ENCODE data around the gene PARP15.

DNA sequence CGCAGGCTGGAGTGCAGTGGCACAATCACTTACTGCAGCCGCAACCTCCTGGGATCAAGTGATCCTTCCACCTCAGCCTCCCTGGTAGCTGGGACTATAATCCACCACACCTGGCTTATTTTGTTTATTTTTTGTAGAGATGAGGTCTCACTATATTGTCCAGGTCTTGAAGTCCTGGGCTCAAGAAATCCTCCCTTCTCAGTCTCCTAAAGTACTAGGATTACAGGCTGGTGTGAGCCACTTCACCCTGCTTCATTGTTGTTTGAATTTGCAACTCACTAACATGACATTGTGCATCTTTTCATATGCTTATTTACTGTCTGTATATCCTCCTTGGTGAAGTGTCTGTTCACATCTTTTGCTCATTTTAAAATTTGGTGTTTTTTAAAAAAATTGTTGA is 10.1 kb downstream of the PARP15 start:
- TF ChIP-seq, protein P1, sequence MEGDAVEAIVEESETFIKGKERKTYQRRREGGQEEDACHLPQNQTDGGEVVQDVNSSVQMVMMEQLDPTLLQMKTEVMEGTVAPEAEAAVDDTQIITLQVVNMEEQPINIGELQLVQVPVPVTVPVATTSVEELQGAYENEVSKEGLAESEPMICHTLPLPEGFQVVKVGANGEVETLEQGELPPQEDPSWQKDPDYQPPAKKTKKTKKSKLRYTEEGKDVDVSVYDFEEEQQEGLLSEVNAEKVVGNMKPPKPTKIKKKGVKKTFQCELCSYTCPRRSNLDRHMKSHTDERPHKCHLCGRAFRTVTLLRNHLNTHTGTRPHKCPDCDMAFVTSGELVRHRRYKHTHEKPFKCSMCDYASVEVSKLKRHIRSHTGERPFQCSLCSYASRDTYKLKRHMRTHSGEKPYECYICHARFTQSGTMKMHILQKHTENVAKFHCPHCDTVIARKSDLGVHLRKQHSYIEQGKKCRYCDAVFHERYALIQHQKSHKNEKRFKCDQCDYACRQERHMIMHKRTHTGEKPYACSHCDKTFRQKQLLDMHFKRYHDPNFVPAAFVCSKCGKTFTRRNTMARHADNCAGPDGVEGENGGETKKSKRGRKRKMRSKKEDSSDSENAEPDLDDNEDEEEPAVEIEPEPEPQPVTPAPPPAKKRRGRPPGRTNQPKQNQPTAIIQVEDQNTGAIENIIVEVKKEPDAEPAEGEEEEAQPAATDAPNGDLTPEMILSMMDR (IDR thresholded peaks at IDR 0.05; ENCODE audit: low read depth, low read length), result no peak
- TF ChIP-seq POLR2A (IDR thresholded peaks at IDR 0.05; ENCODE audit: extremely low read depth, insufficient read length), result no peak
- TF ChIP-seq, protein P2, sequence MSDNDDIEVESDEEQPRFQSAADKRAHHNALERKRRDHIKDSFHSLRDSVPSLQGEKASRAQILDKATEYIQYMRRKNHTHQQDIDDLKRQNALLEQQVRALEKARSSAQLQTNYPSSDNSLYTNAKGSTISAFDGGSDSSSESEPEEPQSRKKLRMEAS (IDR thresholded peaks at IDR 0.05; ENCODE audit: low read depth, low read length), result no peak
